HepG2 (cell line): Measurements from ENCODE around the gene IDUA. TPM values are rescaled to one million over a fixed set of nuclear protein-coding genes. Genes with fewer than 3 reads are reported as not detected.

Source experiments
- ATRX ChIP-seq: sonication (generic); formaldehyde crosslinking; IDR thresholded peaks from 2 replicates; pipeline ENCODE4 v1.4.0; 2020; ENCODE audit warnings: missing genetic modification reagents, borderline replicate concordance
- ESRRA ChIP-seq: sonication (generic); formaldehyde crosslinking; IDR thresholded peaks from 2 replicates; pipeline ENCODE4 v1.5.1; 2020; ENCODE audit warnings: mild to moderate bottlenecking, low read depth, missing genetic modification reagents
- HNRNPL ChIP-seq: fragments of 200-400 bp; formaldehyde crosslinking; IDR thresholded peaks from 2 replicates; pipeline ENCODE4 v1.6.1; 2017; ENCODE audit warnings: mild to moderate bottlenecking, low read depth, low read length
- NFKBIZ ChIP-seq: IDR thresholded peaks from 2 replicates; pipeline ENCODE4 v1.6.1; 2018; ENCODE audit warnings: missing genetic modification reagents, missing compliant biosample characterization
- SAFB2 ChIP-seq: sonication (generic); formaldehyde crosslinking; IDR thresholded peaks from 2 replicates; pipeline ENCODE4 v1.5.1; 2020; ENCODE audit warnings: missing genetic modification reagents, low read depth, mild to moderate bottlenecking, borderline replicate concordance
- ZFX ChIP-seq: sonication (generic); formaldehyde crosslinking; IDR thresholded peaks from 2 replicates; pipeline ENCODE4 v1.4.0; 2020; ENCODE audit warnings: mild to moderate bottlenecking, low read depth, missing genetic modification reagents, moderate library complexity
- ZIK1 ChIP-seq: sonication (generic); formaldehyde crosslinking; IDR thresholded peaks from 2 replicates; pipeline ENCODE4 v1.5.0; 2020; ENCODE audit warnings: mild to moderate bottlenecking, low read depth, missing genetic modification reagents, borderline replicate concordance
- ZNF10 ChIP-seq: sonication (generic); formaldehyde crosslinking; IDR thresholded peaks from 2 replicates; pipeline ENCODE4 v1.4.0; 2020; ENCODE audit warnings: mild to moderate bottlenecking, low read depth, missing genetic modification reagents, borderline replicate concordance
- ZNF143 ChIP-seq: sonication (generic); formaldehyde crosslinking; IDR thresholded peaks from 2 replicates; pipeline ENCODE4 v1.4.0; 2020; ENCODE audit warnings: missing genetic modification reagents
- ZNF256 ChIP-seq: sonication (generic); formaldehyde crosslinking; conservative IDR thresholded peaks from 2 replicates; pipeline ENCODE4 v1.4.0; 2020; ENCODE audit warnings: missing genetic modification reagents
- polyA plus RNA-seq, 8 experiments: library from polyadenylated mRNA; depleted of rRNA in 3 of 8; stranded (reverse) in 7 of 8; unstranded in 1 of 8; fragments of >200 nt; fragmentation: Illumina TruSeq in 4 of 8; extraction: Trizol in 4 of 8; gene quantifications; 2 replicates each; pipeline versions ENCODE4 v1.2.1 to v1.2.3, GENCODE V29; 2011 to 2016; ENCODE audit warnings: low read depth in 4 of 8, missing spikeins in 1 of 8, mixed read lengths in 1 of 8; ENCODE audit not compliant: insufficient read depth in 1 of 8
- total RNA-seq, 5 experiments: library from RNA; depleted of rRNA; stranded (reverse); fragments of >200 nt; fragmentation: Illumina TruSeq; extraction: Trizol; gene quantifications; 2 replicates each; pipeline ENCODE4 v1.2.3, GENCODE V29; 2016; ENCODE audit warnings: low read depth in 1 of 5
- TF ChIP-seq, protein P1 (sequence below), 2 experiments: IDR thresholded peaks; 2 replicates each; pipeline ENCODE4 v1.6.1; 2011 to 2012; ENCODE audit warnings: low read length in 2 of 2, borderline replicate concordance in 1 of 2, low read depth in 1 of 2, mild to moderate bottlenecking in 1 of 2, moderate library complexity in 1 of 2
- TF ChIP-seq, protein P2 (sequence below): sonication (generic); formaldehyde crosslinking; IDR thresholded peaks from 2 replicates; pipeline ENCODE4 v1.4.0; 2020; ENCODE audit warnings: missing genetic modification reagents
- TF ChIP-seq, protein P3 (sequence below): sonication (generic); formaldehyde crosslinking; IDR thresholded peaks from 2 replicates; pipeline ENCODE4 v1.9.0; 2022; ENCODE audit warnings: missing genetic modification reagents, mild to moderate bottlenecking, borderline replicate concordance
- TF ChIP-seq, protein P4 (sequence below): sonication (generic); formaldehyde crosslinking; IDR thresholded peaks from 2 replicates; pipeline ENCODE4 v1.4.0; 2020; ENCODE audit warnings: mild to moderate bottlenecking, missing genetic modification reagents
- TF ChIP-seq, protein P5 (sequence below): sonication (generic); formaldehyde crosslinking; IDR thresholded peaks from 2 replicates; pipeline ENCODE4 v1.4.0; 2020; ENCODE audit warnings: missing genetic modification reagents

IDUA gene
- total and polyA plus RNA-seq, 2 of the 13 experiments (the other 11 are each of a cell fraction or from before 2014, with no cell fraction given) = 0.77 to 1.0 TPM

DNA sequence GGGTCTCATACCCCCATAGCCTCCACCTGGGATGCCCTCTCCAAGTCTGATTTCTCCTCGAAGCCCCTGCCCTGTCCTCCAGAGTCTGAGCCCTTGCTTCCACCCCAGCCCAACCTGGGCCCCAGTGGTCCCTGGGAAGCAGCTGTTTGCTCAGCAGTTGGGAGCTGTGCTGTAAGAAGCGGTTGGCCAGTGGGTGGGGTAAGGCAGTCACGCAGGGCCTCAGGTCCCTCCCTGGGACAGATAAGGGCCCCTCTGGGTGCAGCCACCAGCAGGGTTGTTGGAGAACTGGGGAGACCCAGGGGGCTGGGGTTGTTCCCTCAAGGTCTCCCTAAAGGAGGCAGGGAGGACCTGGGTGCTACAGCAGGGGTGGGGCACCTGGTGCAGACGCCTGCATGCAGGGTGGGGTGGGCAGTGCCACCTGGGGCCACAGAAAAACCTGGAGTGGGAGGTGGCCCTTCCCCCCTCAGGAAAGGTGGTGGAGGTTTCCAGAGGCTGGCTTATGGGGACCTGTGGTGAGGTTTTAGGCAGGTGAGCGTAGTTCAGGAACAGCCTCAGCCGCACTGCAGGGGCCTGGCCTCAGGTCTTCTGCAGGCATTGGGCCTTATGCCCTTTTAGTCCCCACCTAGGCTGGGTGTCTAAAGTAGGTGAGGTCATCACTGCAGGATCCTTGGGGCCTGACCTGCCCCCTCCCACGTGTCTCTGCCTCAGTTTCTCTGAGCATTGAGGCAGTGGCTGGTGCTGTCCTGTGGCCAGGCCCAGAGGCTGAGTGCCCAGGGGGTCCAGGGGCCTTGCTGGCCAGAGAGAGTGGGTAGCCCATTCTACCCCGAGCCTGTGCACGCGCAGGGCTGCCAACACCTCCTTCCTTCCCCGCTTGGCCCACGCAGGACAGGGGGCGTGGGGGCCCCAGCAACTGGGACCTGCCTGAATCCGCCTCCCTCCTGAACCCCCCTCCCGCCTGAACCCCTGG is 9.5 kb downstream of the IDUA start (continued):
- TF ChIP-seq, protein P1, sequence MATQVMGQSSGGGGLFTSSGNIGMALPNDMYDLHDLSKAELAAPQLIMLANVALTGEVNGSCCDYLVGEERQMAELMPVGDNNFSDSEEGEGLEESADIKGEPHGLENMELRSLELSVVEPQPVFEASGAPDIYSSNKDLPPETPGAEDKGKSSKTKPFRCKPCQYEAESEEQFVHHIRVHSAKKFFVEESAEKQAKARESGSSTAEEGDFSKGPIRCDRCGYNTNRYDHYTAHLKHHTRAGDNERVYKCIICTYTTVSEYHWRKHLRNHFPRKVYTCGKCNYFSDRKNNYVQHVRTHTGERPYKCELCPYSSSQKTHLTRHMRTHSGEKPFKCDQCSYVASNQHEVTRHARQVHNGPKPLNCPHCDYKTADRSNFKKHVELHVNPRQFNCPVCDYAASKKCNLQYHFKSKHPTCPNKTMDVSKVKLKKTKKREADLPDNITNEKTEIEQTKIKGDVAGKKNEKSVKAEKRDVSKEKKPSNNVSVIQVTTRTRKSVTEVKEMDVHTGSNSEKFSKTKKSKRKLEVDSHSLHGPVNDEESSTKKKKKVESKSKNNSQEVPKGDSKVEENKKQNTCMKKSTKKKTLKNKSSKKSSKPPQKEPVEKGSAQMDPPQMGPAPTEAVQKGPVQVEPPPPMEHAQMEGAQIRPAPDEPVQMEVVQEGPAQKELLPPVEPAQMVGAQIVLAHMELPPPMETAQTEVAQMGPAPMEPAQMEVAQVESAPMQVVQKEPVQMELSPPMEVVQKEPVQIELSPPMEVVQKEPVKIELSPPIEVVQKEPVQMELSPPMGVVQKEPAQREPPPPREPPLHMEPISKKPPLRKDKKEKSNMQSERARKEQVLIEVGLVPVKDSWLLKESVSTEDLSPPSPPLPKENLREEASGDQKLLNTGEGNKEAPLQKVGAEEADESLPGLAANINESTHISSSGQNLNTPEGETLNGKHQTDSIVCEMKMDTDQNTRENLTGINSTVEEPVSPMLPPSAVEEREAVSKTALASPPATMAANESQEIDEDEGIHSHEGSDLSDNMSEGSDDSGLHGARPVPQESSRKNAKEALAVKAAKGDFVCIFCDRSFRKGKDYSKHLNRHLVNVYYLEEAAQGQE (IDR thresholded peaks at IDR 0.05; ENCODE audit: borderline replicate concordance in 1 of 2, low read depth in 1 of 2, low read length in 2 of 2) = no peak
- 0 out of 2 replicates have a peak, but pooled peaks have one; percentile 16 for TF ChIP-seq ZNF143 (CRISPR knock-in tag)
- TF ChIP-seq, protein P2, sequence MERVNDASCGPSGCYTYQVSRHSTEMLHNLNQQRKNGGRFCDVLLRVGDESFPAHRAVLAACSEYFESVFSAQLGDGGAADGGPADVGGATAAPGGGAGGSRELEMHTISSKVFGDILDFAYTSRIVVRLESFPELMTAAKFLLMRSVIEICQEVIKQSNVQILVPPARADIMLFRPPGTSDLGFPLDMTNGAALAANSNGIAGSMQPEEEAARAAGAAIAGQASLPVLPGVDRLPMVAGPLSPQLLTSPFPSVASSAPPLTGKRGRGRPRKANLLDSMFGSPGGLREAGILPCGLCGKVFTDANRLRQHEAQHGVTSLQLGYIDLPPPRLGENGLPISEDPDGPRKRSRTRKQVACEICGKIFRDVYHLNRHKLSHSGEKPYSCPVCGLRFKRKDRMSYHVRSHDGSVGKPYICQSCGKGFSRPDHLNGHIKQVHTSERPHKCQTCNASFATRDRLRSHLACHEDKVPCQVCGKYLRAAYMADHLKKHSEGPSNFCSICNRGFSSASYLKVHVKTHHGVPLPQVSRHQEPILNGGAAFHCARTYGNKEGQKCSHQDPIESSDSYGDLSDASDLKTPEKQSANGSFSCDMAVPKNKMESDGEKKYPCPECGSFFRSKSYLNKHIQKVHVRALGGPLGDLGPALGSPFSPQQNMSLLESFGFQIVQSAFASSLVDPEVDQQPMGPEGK (CRISPR knock-in tag) = 0 out of 2 replicates have a peak, but pooled peaks have one; percentile 11
- TF ChIP-seq, protein P3, sequence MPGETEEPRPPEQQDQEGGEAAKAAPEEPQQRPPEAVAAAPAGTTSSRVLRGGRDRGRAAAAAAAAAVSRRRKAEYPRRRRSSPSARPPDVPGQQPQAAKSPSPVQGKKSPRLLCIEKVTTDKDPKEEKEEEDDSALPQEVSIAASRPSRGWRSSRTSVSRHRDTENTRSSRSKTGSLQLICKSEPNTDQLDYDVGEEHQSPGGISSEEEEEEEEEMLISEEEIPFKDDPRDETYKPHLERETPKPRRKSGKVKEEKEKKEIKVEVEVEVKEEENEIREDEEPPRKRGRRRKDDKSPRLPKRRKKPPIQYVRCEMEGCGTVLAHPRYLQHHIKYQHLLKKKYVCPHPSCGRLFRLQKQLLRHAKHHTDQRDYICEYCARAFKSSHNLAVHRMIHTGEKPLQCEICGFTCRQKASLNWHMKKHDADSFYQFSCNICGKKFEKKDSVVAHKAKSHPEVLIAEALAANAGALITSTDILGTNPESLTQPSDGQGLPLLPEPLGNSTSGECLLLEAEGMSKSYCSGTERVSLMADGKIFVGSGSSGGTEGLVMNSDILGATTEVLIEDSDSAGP = peak; percentile 61; the same call in 1 of the 2 replicates
- no peak for TF ChIP-seq ZIK1
- TF ChIP-seq ATRX = no peak
- TF ChIP-seq, protein P4, sequence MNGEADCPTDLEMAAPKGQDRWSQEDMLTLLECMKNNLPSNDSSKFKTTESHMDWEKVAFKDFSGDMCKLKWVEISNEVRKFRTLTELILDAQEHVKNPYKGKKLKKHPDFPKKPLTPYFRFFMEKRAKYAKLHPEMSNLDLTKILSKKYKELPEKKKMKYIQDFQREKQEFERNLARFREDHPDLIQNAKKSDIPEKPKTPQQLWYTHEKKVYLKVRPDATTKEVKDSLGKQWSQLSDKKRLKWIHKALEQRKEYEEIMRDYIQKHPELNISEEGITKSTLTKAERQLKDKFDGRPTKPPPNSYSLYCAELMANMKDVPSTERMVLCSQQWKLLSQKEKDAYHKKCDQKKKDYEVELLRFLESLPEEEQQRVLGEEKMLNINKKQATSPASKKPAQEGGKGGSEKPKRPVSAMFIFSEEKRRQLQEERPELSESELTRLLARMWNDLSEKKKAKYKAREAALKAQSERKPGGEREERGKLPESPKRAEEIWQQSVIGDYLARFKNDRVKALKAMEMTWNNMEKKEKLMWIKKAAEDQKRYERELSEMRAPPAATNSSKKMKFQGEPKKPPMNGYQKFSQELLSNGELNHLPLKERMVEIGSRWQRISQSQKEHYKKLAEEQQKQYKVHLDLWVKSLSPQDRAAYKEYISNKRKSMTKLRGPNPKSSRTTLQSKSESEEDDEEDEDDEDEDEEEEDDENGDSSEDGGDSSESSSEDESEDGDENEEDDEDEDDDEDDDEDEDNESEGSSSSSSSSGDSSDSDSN = 0 out of 2 replicates have a peak, but pooled peaks have one; percentile 0
- no peak for TF ChIP-seq NFKBIZ
- no peak for TF ChIP-seq ESRRA (CRISPR knock-in tag)
- TF ChIP-seq, protein P5, sequence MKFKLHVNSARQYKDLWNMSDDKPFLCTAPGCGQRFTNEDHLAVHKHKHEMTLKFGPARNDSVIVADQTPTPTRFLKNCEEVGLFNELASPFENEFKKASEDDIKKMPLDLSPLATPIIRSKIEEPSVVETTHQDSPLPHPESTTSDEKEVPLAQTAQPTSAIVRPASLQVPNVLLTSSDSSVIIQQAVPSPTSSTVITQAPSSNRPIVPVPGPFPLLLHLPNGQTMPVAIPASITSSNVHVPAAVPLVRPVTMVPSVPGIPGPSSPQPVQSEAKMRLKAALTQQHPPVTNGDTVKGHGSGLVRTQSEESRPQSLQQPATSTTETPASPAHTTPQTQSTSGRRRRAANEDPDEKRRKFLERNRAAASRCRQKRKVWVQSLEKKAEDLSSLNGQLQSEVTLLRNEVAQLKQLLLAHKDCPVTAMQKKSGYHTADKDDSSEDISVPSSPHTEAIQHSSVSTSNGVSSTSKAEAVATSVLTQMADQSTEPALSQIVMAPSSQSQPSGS (CRISPR knock-in tag) = no peak
- no peak for TF ChIP-seq ZNF10 (CRISPR knock-in tag)
- peak; percentile 35; the same call in 1 of the 2 replicates for TF ChIP-seq ZFX
- no peak for TF ChIP-seq ZNF256 (CRISPR knock-in tag)
- 0 out of 2 replicates have a peak, but pooled peaks have one; percentile 40 for TF ChIP-seq SAFB2 (CRISPR knock-in tag)
- TF ChIP-seq HNRNPL = 0 out of 2 replicates have a peak, but pooled peaks have one; percentile 62
